ENCODE results near the gene HBG2.

HBG2 gene

DNA sequence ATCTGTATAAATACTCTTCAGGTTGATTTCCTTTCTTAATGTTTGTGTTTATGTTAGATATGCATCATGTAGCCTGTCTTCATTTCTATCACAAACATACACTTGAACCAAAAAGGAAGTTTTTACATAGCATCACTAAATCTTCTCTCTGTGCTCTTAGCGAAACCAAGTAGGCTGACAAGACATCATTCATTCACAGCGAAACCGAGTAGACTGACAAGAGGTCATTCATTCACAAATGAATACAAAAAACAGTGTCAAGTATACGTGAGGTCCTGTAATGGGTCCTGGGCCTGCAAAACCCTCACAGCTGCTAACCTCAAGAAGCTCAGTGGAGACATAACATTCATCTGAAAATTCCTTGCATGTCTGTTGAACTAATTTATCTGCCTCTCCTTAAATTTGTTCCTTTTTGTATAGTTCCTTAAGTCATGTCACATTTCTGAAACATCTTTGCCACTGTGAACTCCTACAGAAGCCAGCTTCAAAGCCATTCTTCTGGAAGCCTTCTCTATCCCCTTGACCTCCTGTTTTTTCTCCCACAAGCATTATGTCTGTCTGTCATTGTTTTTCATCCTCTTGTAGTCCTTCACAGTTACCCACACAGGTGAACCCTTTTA lies 25.0 kb upstream of the HBG2 start:
- TF ChIP-seq TEAD4 (IDR thresholded peaks at IDR 0.05) = no peak
- no peak for TF ChIP-seq YY1 (IDR thresholded peaks at IDR 0.05; ENCODE audit: low read depth)
- no peak for TF ChIP-seq FOXM1 (IDR thresholded peaks at IDR 0.05; ENCODE audit: borderline replicate concordance, low read depth)
- TF ChIP-seq, protein P1, sequence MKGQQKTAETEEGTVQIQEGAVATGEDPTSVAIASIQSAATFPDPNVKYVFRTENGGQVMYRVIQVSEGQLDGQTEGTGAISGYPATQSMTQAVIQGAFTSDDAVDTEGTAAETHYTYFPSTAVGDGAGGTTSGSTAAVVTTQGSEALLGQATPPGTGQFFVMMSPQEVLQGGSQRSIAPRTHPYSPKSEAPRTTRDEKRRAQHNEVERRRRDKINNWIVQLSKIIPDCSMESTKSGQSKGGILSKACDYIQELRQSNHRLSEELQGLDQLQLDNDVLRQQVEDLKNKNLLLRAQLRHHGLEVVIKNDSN (IDR thresholded peaks at IDR 0.05) = no peak
- TF ChIP-seq EGR1 (IDR thresholded peaks at IDR 0.05) = no peak
- TF ChIP-seq CEBPB (IDR thresholded peaks at IDR 0.05) = no peak
- no peak for TF ChIP-seq EP300 (IDR thresholded peaks at IDR 0.05; ENCODE audit: borderline replicate concordance)
- TF ChIP-seq CREB1 (IDR thresholded peaks at IDR 0.05; ENCODE audit: low read depth) = no peak
- TF ChIP-seq, protein P2, sequence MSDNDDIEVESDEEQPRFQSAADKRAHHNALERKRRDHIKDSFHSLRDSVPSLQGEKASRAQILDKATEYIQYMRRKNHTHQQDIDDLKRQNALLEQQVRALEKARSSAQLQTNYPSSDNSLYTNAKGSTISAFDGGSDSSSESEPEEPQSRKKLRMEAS (IDR thresholded peaks at IDR 0.05) = no peak
- TF ChIP-seq, protein P3, sequence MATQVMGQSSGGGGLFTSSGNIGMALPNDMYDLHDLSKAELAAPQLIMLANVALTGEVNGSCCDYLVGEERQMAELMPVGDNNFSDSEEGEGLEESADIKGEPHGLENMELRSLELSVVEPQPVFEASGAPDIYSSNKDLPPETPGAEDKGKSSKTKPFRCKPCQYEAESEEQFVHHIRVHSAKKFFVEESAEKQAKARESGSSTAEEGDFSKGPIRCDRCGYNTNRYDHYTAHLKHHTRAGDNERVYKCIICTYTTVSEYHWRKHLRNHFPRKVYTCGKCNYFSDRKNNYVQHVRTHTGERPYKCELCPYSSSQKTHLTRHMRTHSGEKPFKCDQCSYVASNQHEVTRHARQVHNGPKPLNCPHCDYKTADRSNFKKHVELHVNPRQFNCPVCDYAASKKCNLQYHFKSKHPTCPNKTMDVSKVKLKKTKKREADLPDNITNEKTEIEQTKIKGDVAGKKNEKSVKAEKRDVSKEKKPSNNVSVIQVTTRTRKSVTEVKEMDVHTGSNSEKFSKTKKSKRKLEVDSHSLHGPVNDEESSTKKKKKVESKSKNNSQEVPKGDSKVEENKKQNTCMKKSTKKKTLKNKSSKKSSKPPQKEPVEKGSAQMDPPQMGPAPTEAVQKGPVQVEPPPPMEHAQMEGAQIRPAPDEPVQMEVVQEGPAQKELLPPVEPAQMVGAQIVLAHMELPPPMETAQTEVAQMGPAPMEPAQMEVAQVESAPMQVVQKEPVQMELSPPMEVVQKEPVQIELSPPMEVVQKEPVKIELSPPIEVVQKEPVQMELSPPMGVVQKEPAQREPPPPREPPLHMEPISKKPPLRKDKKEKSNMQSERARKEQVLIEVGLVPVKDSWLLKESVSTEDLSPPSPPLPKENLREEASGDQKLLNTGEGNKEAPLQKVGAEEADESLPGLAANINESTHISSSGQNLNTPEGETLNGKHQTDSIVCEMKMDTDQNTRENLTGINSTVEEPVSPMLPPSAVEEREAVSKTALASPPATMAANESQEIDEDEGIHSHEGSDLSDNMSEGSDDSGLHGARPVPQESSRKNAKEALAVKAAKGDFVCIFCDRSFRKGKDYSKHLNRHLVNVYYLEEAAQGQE (IDR thresholded peaks at IDR 0.05; ENCODE audit: low read depth) = no peak
- TF ChIP-seq ZBTB7A (IDR thresholded peaks at IDR 0.05; ENCODE audit: low read depth) = no peak
- no peak for TF ChIP-seq TCF12 (IDR thresholded peaks at IDR 0.05; ENCODE audit: low read depth)
- no peak for TF ChIP-seq NFIC (IDR thresholded peaks at IDR 0.05)
- no peak for TF ChIP-seq TAF1 (IDR thresholded peaks at IDR 0.05; ENCODE audit: low read depth)
- TF ChIP-seq RAD21 (IDR thresholded peaks at IDR 0.05; ENCODE audit: low read depth) = no peak

DNA sequence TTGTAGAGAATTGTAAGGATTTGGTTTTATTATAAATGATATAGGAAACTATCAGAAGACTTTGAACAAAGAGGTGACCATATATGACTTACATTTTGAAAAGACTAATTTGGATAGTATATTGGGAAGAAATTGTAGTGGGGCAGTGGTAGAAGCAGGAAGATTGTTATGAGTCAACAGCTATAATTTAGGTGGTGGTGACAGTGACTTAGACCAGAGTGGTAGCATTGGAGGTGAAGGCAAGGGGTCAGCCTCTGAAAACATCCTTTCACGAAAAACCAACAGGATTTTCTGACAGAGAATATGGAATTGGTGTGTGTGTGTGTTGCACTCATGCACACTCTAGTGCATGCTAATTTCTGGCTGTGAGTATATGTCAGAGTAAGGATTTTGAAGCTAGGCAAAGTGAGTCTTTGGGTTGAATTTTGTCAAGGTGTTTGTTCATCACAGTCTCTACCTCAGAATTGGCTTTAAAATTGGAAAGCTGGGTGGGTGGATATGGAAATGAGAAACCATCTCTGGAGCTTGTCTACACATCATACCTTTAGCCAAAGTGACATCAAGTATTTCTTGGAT lies 23.3 kb upstream of the HBG2 start:
- TF ChIP-seq, protein P2 (IDR thresholded peaks at IDR 0.05) = no peak
- TF ChIP-seq EGR1 (IDR thresholded peaks at IDR 0.05) (no peak), CEBPB (IDR thresholded peaks at IDR 0.05) (no peak), RAD21 (IDR thresholded peaks at IDR 0.05; ENCODE audit: low read depth) (no peak), EP300 (IDR thresholded peaks at IDR 0.05; ENCODE audit: borderline replicate concordance) (no peak), CREB1 (IDR thresholded peaks at IDR 0.05; ENCODE audit: low read depth) (no peak), TCF12 (IDR thresholded peaks at IDR 0.05; ENCODE audit: low read depth) (no peak), TEAD4 (IDR thresholded peaks at IDR 0.05) (no peak), YY1 (IDR thresholded peaks at IDR 0.05; ENCODE audit: low read depth) (no peak), NFIC (IDR thresholded peaks at IDR 0.05) (no peak), TAF1 (IDR thresholded peaks at IDR 0.05; ENCODE audit: low read depth) (no peak), ZBTB7A (IDR thresholded peaks at IDR 0.05; ENCODE audit: low read depth) (no peak)
- TF ChIP-seq, protein P3 (IDR thresholded peaks at IDR 0.05; ENCODE audit: low read depth) = no peak
- TF ChIP-seq, protein P1 (IDR thresholded peaks at IDR 0.05) = no peak

DNA sequence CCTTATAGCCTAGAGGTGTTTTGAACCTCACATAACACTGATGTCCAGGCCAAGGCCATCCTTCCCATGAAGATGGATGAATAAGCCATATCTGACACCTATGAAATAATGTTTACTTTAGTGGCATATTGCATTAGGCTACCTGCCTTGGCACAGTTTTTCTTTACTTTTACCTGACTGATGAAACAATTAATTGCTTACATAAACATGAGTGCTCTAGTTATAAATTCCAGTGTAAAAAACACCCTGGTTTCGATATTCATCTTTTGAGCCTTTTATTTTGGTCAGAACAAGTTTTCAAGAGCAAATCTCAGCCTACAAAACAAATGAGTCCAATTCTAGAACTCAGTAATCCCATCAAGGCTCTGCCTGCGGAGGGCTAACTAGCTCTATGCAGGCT lies 22.1 kb upstream of the HBG2 start:
- TF ChIP-seq CREB1 (IDR thresholded peaks at IDR 0.05; ENCODE audit: low read depth) = no peak
- TF ChIP-seq, protein P3 (IDR thresholded peaks at IDR 0.05; ENCODE audit: low read depth) = no peak
- TF ChIP-seq, protein P1 (IDR thresholded peaks at IDR 0.05) = no peak
- TF ChIP-seq NFIC (IDR thresholded peaks at IDR 0.05) = no peak
- no peak for TF ChIP-seq EP300 (IDR thresholded peaks at IDR 0.05; ENCODE audit: borderline replicate concordance)
- TF ChIP-seq, protein P2 (IDR thresholded peaks at IDR 0.05) = no peak
- TF ChIP-seq EGR1 (IDR thresholded peaks at IDR 0.05) = no peak
- no peak for TF ChIP-seq TEAD4 (IDR thresholded peaks at IDR 0.05)
- TF ChIP-seq TCF12 (IDR thresholded peaks at IDR 0.05; ENCODE audit: low read depth) = no peak
- TF ChIP-seq ZBTB7A (IDR thresholded peaks at IDR 0.05; ENCODE audit: low read depth) = no peak
- TF ChIP-seq FOXM1 (IDR thresholded peaks at IDR 0.05; ENCODE audit: borderline replicate concordance, low read depth) = no peak
- no peak for TF ChIP-seq YY1 (IDR thresholded peaks at IDR 0.05; ENCODE audit: low read depth)
- TF ChIP-seq TAF1 (IDR thresholded peaks at IDR 0.05; ENCODE audit: low read depth) = no peak
- TF ChIP-seq CEBPB (IDR thresholded peaks at IDR 0.05) = no peak
- TF ChIP-seq RAD21 (IDR thresholded peaks at IDR 0.05; ENCODE audit: low read depth) = no peak

Measured in Ishikawa (cell line).